NCI-H2227 (cell line): ENCODE results near the gene ATXN7.

Experiments used
- DNase-seq: peaks from one replicate; lab custom pipeline; 2025; ENCODE audit not compliant: unreplicated experiment; lab: John Stamatoyannopoulos, UW

ATXN7 gene, protein sequence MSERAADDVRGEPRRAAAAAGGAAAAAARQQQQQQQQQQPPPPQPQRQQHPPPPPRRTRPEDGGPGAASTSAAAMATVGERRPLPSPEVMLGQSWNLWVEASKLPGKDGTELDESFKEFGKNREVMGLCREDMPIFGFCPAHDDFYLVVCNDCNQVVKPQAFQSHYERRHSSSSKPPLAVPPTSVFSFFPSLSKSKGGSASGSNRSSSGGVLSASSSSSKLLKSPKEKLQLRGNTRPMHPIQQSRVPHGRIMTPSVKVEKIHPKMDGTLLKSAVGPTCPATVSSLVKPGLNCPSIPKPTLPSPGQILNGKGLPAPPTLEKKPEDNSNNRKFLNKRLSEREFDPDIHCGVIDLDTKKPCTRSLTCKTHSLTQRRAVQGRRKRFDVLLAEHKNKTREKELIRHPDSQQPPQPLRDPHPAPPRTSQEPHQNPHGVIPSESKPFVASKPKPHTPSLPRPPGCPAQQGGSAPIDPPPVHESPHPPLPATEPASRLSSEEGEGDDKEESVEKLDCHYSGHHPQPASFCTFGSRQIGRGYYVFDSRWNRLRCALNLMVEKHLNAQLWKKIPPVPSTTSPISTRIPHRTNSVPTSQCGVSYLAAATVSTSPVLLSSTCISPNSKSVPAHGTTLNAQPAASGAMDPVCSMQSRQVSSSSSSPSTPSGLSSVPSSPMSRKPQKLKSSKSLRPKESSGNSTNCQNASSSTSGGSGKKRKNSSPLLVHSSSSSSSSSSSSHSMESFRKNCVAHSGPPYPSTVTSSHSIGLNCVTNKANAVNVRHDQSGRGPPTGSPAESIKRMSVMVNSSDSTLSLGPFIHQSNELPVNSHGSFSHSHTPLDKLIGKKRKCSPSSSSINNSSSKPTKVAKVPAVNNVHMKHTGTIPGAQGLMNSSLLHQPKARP

DNA sequence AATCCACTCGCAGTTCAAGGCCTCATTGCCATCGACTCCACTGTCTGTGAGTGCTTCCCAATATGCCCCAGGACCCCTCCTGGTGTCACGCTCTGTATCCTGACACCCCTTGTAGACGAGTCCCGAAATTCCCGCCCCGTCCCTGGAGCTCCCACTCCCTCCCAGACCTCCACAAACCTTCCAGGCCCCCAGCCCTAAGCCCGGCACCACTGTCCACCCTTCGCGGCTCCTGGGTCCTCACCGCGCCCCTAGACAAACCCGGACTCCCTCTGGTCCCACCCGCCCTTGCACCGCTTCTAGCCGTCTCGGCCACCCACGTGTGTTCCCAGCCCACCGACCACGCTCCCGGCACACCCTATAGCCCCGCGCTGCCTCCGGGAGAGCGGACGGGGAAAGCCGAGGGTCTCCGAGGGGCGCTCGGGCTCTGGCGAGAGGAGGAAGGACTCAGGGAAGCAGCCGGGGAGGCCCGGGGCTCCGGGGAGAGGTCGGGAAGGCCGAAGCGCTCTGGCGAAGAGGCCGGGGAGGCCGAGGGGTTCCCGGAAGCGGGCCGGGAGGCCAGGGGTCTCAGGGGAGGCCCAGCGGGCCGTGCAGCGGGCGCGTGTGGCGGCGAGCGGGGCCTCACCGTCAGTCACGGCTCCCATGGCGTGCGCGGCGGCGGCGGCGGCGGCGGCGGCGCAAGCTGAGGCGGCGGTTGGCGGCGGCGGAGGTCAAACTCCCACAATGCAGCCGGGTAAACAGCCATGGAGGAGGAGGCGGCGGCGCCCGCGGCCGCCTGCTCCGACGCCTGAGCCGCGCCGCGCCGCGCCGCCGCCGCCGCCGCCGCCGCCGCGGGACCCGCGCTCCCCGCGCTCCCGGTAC is at the start of gene ATXN7, which contains the start of gene THOC7:
Gene ATXN7, plus strand, starts transcription at position 718 of the 858 bp plus-strand sequence. CDS start 48,732 bp downstream, outside the sequence.
Gene THOC7, minus strand, starts transcription at position 656 of the 858 bp plus-strand sequence. Its CDS starts 15 bp downstream, at position 641.
- DNase-seq, result peak; percentile 70

DNA sequence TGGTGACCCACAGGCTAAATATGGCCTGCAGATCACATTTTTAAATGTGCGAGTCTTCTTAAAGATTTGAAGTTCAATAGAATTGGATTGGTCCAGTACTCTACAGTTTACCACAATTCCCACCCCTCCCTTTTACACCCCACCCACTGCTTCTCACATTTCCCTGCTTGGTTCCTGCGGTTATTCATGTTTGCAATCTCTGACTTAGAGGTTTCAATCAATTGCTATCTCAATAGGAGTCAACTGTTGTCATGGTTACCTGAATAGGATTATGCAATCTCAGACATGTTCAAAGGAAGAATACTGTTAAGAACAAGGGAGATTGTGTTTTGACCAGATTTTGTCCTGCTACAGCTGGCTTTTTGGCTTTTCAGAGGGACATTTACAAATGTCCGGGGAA is 49.4 kb upstream of the ATXN7 start:
- DNase-seq, result no peak

DNA sequence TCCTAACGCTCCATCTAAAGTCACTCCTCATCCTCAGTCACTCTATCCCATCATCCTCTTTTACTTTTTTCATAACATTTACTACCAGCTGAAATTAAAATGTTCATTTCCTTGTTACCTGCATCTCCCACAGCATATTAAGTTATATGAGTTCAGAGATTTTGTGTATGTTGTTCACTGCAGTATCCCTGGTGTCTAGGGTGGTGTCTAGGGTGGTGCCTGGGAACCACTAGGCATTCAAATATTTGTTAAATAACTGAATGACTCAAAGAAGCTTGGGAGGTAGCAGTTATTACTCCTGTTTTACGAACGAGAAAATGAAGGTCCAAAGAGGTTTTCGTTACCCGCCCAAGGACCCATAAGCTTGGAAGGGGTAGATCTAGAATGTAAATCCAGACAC is 46.4 kb upstream of the ATXN7 start:
- no peak for DNase-seq

DNA sequence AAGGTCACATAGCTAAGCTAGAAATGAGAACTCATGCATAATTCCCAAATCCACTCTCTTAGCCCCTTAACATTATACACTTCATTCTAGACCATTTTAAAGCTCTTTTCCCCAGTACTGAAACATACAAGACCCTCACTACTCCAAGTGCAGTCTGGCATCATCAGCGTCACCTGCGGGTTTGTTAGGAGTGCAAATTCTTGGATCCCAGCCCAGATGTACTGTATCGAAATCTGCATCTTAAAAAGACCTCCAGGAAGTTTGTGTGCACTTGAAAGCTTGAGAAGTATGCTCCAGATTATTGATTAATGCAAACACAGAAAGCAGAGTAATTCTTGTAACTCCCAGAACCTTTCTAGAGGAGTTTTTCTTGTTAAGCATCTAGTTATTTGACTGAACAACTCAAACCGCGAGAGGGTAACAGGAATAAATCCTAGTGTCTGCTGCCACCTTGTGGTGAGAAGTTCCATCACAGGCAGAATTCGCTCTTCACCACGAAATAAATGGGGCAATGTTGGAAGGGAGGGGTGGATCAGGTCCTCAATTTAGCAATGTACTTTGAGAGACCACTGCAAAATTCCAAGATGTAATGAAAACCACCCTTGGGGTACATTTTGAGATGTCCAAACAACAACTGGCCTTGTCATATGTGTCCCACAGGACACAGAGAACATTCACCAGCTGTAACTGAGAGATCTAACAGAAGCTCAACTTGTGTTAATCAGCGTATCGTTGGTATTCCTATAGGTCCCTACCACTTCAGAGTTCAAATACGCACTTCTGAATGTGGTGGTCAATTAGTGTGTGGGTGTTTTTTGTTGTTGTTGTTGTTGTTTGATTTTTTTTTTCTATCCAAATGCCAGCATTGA is 45.2 kb upstream of the ATXN7 start:
- DNase-seq, result peak; percentile 68

DNA sequence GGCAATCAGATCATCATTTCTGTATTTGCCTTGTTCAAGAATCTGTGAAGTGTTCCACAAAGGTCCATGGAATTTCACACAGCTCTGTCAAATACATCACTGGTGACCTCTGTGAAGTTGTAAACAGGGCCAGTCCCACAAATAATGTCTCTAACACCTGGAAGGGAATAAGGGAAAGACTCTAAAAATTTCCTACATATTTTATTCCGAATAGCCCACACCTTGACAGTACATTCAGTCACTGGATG is 44.6 kb upstream of the ATXN7 start, which contains the start of gene C3orf49:
Gene C3orf49, plus strand, starts transcription at position 149 of the 248 bp plus-strand sequence. CDS start 173 bp downstream, outside the sequence.
- no peak for DNase-seq

DNA sequence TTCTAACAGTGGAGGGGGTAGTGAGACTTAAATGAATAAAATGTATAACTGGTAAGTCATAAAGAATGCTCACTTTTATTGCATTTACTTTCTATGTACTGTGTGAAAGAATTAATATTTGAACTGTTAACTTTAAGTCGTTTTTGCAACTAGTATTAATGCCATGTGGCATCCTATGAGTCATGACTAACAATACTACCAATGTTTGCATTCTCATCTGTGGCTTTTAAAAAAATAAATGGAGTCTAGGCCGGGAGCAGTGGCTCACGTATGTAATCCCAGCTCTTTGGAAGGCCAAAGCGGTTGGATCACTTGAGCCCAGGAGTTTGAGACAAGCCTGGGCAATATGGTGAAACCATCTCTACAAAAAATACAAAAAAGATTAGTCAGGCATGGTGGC is 39.4 kb upstream of the ATXN7 start:
- DNase-seq, result no peak

DNA sequence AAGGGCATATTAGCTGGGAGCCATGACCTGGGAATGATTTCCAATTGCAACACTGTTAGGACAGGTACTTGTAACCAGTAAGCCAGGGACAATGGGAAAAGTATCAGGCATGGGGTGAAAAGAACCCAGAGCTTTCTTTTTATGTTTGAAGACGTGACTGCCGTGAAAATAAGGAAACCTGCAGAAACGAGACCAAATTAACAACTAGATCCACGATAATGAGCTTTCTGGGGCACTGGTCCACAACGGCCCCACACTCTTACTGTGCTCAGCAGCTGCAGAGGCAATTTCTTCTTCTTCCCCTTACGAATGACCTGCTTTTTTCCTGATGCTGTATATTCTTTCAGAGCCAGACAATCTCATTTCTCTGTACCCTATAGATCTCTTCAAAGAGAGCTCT is 33.1 kb upstream of the ATXN7 start:
- DNase-seq, result no peak

DNA sequence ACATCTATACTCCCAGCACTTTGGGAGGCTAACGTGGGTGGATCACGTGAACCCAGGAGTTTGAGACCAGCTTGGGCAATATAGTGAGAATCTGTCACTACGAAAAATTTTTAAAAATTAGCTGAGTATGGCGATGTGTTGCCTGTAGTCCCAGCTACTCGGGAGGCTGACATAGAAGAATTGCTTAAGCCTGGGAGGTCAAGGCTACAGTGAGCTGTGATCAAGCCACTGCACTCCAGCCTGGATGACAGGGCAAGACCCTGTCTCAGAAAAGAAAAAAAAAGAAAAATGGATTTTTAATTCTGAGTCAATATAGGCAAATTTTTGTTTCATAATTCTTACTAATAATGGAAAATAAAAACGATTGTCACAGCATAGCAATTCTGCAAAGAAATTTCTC is 31.3 kb upstream of the ATXN7 start:
- no peak for DNase-seq

DNA sequence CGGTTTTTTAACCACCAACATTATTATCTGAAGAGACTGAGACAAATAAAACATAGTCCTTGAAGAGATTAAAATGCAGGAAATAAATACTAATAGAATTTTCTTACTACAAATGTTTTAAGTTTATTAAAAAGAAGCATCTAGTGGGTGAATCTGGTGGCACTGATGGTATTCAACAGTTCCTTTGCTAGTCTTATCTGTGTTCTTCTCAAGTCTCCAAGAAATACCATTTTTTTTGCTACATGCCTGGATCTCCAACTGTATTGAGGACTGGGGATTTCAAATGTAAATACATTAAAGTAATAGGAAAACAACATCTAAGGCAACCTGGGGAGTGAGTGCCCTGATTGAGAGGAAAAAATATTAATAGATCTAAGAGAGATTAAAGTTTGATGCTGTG is 22.0 kb upstream of the ATXN7 start:
- no peak for DNase-seq

DNA sequence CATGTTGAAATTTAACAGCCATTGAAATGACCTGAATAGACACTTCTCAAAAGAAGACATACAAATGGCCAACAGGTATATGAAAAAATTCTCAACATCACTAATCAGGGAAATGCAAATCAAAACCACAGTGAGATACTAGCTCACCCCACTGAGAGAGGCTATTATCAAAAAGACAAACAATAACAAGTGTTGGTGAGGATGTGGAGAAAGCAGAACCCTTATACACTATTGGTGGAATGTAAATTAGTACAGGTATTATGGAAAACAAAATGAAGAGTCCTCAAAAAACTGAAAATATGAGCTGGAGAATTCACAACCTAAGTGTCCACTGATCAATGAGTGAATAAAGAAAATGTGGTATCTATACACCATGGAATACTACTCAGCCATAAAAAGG is 21.5 kb upstream of the ATXN7 start:
- no peak for DNase-seq

DNA sequence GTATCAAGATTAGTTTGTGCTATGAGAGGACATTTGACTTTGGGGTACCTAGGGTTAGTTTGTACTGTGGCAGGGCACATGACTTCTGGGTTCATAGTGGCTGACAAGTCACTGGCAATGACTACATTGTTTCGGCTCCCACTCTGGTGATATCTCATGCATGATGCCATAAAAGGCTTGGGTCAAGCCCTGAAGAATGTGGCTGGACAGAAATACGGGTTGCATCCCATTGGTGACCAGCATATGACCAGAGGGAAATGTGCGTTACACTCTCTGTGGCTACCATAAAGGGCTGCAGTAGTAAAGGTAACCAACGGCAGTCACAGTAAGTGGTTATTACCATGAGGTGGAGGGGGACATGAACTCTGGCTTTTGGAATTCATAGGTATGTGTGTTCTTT is 18.5 kb upstream of the ATXN7 start:
- no peak for DNase-seq

DNA sequence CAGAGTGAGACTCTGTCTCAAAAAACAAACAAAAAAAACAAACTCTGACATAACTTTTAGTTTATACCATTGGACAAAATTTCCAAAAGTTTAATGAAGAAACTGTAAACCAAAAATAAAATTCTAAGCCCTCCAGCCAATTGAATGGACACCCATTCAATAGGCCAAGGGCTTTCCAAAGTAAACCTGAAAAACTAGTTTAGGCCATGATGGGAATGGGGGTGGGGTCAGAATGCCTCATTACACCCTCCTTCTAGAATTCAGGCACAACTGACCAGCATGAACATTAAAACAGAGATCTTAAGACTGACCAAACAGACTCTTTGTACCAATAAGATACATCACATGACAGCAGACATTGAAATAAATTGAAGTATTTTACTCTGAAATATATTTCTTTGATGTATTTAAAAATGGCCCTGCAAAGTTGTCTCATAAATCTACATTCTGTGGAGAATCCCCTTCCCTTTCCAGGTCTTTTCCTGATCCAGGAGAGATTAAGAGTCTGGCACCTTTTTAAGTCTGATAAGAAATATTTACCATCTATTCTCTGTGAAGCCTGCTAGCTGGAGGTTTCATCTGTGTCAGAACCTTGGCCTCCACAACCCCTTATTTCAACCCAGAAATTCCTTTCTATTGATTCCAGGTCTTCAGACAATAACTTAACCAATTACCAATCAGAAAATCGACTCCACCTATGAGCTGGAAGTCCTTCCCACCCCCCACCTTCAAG is 15.8 kb upstream of the ATXN7 start:
- DNase-seq, result no peak

DNA sequence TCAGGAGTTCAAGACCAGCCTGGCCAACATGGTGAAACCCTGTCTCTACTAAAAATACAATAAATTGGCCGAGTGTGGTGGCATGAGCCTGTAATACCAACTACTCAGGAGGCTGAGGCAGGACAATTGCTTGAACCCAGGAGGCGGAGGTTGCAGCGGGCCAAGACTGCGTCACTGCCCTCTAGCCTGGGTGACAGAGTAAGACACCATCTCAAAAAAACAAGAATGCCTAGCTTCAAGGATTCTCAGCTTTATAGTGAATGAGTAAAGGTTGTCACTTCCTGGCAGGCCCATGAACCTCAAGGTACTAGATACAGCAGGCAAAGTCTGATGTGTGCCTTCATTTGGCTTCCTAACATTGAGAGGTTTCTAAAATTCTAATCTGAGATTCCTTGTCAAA is 14.5 kb upstream of the ATXN7 start:
- DNase-seq, result no peak

DNA sequence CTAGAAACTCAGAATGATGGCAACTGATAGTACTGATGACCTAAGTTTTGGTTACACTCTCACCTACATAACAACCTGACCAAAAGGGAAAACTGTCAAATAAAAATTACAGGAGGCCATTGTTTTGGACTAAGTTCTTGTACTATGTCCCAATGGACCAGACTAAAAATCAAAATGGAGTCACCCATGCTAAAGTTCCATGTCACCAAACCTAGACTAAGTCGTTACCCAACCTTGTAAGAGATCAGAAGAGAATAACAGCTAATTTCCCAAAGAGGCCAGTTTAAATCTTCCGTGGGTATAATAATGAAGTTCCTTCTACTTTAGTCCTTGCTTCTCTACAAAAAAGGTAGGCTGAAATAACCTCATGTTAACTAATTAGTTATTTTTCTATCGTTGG is 12.4 kb upstream of the ATXN7 start:
- DNase-seq, result no peak

DNA sequence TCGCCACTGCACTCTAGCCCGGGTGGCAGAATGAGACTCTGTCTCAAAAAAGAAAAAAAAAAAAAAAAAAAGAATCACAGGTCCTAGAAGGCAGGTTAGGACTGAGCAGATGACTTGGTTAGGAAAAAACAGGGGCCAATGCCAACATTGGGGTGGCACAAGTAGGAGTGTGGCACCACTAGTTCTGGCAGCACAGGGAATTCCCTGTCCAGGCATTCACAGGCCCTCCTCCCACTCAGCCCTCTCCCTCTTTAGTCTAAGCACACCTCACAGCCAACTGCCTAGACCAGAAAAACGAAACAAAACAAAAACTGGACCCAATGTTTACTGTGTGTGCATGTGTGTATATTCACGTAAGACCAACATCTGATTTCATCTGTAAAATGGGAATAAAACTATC is 10.6 kb upstream of the ATXN7 start:
- DNase-seq, result no peak

DNA sequence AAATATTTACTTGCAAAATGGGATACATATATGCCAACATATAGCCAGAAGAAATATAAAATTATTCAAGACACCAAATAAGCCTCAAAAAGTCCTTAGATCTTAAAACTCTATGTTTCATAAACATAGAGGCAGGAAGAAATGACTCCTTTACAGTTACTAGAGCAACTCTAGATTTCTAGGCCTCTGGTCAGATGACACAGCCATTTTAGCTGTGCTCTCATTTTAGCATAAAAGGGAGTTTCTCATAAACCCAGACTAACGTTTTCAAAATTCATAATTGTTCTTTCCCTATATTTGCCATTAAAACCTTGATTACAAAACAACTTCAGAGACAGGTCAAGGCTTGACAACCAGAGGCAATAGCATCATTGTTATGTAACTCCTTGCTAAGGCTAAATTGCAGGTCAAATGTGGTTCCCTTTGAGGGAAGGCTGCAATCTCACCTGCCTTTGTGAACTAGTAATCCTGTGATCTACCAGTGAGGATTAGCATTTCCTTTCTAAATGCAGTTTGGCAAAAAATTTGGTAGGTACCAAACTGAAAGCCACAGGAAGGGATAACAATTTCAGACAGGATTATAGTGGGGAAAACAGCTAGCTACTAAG is 8.2 kb upstream of the ATXN7 start:
- no peak for DNase-seq

DNA sequence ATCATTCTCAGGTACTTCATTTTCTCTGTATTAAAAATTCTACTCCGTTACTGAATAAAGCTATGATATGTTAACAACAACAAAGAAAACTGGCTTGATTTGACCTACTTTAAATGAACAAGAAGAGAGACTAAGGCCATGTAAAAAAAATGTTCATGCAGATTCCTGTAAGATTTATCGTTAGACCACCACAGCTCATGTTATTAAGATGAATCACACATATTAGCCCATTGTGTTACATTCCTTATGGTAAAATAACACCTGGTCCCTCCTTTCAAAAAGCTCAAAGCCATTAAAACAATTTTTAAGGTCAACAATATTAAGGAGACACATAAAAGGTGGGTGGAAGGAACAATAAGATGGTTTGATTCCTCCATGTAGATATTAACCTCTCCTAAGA is 6.4 kb upstream of the ATXN7 start:
- DNase-seq, result no peak

DNA sequence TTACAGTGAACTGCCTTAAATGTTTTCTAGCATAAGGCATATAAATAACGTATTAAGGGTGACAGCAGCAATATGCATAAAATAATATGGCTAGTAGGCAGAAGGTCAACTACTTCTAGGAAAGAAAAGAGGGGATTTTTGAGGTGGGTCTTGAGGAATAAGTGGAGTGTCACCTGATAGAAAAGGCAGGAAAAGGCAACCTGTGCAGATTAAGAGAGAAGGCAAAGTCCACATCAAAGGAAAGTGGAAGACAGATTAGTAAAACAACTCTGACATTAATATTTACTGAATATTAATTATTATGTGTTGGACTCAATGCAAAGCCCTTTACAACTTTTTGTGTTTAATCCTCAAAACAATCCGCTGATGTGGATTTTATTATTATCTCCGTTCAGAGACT is 2.9 kb upstream of the ATXN7 start:
- no peak for DNase-seq

DNA sequence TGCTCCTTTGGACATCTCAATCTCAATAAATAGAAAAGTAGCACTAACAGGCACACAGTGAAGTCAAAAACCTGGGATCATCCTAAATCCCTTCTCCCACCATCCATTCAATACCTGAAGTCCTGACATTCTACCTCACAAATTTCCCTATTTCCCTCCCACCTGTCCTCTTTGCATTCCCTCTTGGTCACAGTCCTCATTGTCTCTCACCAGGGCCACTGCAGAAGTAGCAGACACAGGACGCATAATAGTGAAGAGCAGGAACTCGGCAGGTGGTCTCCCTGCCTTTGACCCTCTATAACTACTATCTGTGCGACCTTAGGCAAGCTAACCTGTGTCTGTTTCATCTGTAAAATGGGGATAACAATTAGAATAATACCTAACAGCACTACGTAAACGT is 2.4 kb upstream of the ATXN7 start:
- no peak for DNase-seq
